ENCODE results near the gene HBEGF. TPM values are rescaled to one million over a fixed set of nuclear protein-coding genes. Genes with fewer than 3 reads are reported as not detected.

Gene HBEGF
- total RNA-seq, 1 experiment from 2014 or later = 1.8 TPM

- Histone ChIP-seq H3K27ac (ENCODE audit: low read length) (no peak overlapping the region), H2AFZ (ENCODE audit: low read length) (peak overlapping the region; percentile 40; the same call in 1 of the 2 replicates), H3K9me2 (replicated peaks; ENCODE audit: insufficient read depth, low read length) (no peaks in the 10 kb centered on the region), H3K4me3 (ENCODE audit: low read length) (peak overlapping the region; percentile 52; the same call in 1 of the 2 replicates), H3K79me2 (ENCODE audit: low read length) (no peaks in the 10 kb centered on the region), H3K9ac (ENCODE audit: low read length) (peak overlapping the region; percentile 49), H3K4me1 (ENCODE audit: low read length) (peaks cover 3% of the 10 kb centered on the region), H3K36me3 (ENCODE audit: insufficient read depth, low read length) (no peaks in the 10 kb centered on the region), H4K20me1 (ENCODE audit: insufficient read depth, low read depth, low read length) (no peaks in the 10 kb centered on the region), H3K4me2 (ENCODE audit: low read depth, low read length, poor library complexity, severe bottlenecking) (peak overlapping the region; percentile 65), H3K9me3 (ENCODE audit: low read length) (no peaks in the 10 kb centered on the region), H3K27me3 (ENCODE audit: low read length) (no peaks in the 10 kb centered on the region)
- no peak for DNase-seq
These were observed 17.4 kb upstream of the HBEGF start for GRCh38 chr5:140363631-140364471.

DNA sequence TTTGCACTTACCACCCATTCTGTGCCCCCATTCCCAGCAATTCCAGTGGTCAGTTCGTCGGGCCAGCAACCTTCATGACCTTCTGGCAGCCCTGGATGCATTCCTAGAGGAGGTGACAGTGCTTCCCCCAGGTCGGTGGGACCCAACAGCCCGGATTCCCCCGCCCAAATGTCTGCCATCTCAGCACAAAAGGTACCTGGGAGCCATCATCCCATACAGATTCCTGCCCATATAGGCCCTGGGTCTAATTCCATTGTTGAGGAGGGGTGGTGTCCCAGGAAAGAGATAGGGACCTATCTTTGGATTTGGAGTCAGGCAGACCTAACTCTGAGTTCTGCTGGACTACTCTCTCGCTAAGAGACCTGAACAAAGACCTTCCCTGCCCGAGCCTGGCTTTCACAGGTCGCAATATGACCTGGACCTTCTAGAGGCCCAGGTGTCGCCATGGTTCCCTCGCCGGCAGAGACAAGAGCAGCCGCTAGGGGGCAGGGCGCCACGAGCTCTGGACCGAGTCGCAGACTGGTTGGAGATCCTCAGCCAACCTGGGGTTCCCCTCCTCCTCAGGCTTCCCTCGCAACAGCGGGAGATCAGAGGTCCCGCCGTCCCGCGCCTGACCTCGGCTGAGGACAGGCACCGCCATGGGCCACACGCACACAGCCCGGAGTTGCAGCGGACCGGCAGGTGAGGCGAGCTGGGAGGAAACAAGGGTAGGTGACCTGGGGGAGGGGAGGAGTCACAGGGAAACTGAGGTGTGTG lies 16.6 kb upstream of the HBEGF start:
- H3K9me3 ChIP-seq (ENCODE audit: low read length) = no peaks in the 10 kb centered on the region
- H3K4me1 ChIP-seq (ENCODE audit: low read length) = peaks cover 3% of the 10 kb centered on the region
- H2AFZ ChIP-seq (ENCODE audit: low read length) = peak overlapping the region; percentile 40; the same call in 1 of the 2 replicates
- H3K4me2 ChIP-seq (ENCODE audit: low read depth, low read length, poor library complexity, severe bottlenecking) = peak overlapping the region; percentile 65
- DNase-seq = peak; percentile 92
- H3K4me3 ChIP-seq (ENCODE audit: low read length) = peak overlapping the region; percentile 52; the same call in 1 of the 2 replicates
- no peaks in the 10 kb centered on the region for H3K79me2 ChIP-seq (ENCODE audit: low read length)
- H4K20me1 ChIP-seq (ENCODE audit: insufficient read depth, low read depth, low read length) = no peaks in the 10 kb centered on the region
- peak overlapping the region; percentile 49 for H3K9ac ChIP-seq (ENCODE audit: low read length)
- no peak overlapping the region for H3K27ac ChIP-seq (ENCODE audit: low read length)
- H3K9me2 ChIP-seq (replicated peaks; ENCODE audit: insufficient read depth, low read length) = no peaks in the 10 kb centered on the region
- H3K27me3 ChIP-seq (ENCODE audit: low read length) = no peaks in the 10 kb centered on the region
- no peaks in the 10 kb centered on the region for H3K36me3 ChIP-seq (ENCODE audit: insufficient read depth, low read length)

GRCh38 chr5:140362311-140362710 lies 15.9 kb upstream of the HBEGF start:
- H3K9ac ChIP-seq (ENCODE audit: low read length) = no peak overlapping the region
- no peaks in the 10 kb centered on the region for H3K9me3 ChIP-seq (ENCODE audit: low read length)
- H3K4me3 ChIP-seq (ENCODE audit: low read length) = no peak overlapping the region
- DNase-seq = no peak
- no peaks in the 10 kb centered on the region for H3K27me3 ChIP-seq (ENCODE audit: low read length)
- no peaks in the 10 kb centered on the region for H3K79me2 ChIP-seq (ENCODE audit: low read length)
- no peaks in the 10 kb centered on the region for H4K20me1 ChIP-seq (ENCODE audit: insufficient read depth, low read depth, low read length)
- H3K36me3 ChIP-seq (ENCODE audit: insufficient read depth, low read length) = no peaks in the 10 kb centered on the region
- H3K4me1 ChIP-seq (ENCODE audit: low read length) = peaks cover 6% of the 10 kb centered on the region
- no peak overlapping the region for H3K27ac ChIP-seq (ENCODE audit: low read length)
- H2AFZ ChIP-seq (ENCODE audit: low read length) = no peak overlapping the region
- no peaks in the 10 kb centered on the region for H3K9me2 ChIP-seq (replicated peaks; ENCODE audit: insufficient read depth, low read length)
- H3K4me2 ChIP-seq (ENCODE audit: low read depth, low read length, poor library complexity, severe bottlenecking) = no peak overlapping the region

GRCh38 chr5:140361901-140362300 lies 15.5 kb upstream of the HBEGF start:
- Histone ChIP-seq H4K20me1 (ENCODE audit: insufficient read depth, low read depth, low read length) (no peaks in the 10 kb centered on the region), H3K4me3 (ENCODE audit: low read length) (no peak overlapping the region), H3K9me2 (replicated peaks; ENCODE audit: insufficient read depth, low read length) (no peaks in the 10 kb centered on the region), H3K4me2 (ENCODE audit: low read depth, low read length, poor library complexity, severe bottlenecking) (no peak overlapping the region), H2AFZ (ENCODE audit: low read length) (no peak overlapping the region), H3K4me1 (ENCODE audit: low read length) (peaks cover 6% of the 10 kb centered on the region), H3K36me3 (ENCODE audit: insufficient read depth, low read length) (no peaks in the 10 kb centered on the region), H3K27me3 (ENCODE audit: low read length) (no peaks in the 10 kb centered on the region), H3K79me2 (ENCODE audit: low read length) (no peaks in the 10 kb centered on the region), H3K27ac (ENCODE audit: low read length) (no peak overlapping the region), H3K9ac (ENCODE audit: low read length) (no peak overlapping the region), H3K9me3 (ENCODE audit: low read length) (no peaks in the 10 kb centered on the region)
- no peak for DNase-seq

DNA sequence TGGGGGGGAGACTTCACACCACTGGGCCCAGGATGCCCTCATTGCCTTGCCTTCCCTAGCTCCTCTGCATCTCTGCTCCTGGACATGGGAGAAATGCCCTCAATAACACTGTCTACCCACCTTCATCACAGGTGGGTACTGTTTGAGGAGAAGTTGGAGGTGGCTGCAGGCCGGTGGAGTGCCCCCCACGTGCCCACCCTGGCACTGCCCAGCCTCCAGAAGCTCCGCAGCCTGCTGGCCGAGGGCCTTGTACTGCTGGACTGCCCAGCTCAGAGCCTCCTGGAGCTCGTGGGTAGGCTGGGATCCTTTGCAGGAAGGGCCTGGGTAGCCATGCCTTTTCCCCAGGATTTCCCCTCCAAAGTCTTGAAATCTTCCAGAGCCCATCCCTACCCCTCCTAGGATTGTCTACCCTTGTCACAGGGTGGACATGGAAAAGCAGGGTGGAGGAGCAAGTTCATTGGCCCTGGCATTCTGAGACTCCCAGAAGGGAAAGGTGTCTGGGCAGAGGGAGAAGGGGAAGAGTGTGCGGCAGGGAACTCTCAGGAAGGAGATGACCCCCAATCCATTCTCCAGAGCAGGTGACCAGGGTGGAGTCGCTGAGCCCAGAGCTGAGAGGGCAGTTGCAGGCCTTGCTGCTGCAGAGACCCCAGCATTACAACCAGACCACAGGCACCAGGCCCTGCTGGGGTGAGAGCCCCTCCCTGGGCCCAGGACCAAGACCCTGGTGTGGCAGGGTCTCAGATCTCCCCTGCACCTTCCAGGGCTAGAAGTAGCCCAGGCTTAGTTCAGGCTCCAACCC lies 14.5 kb upstream of the HBEGF start:
- Histone ChIP-seq H3K79me2 (ENCODE audit: low read length) (no peaks in the 10 kb centered on the region), H3K9ac (ENCODE audit: low read length) (no peak overlapping the region), H3K9me3 (ENCODE audit: low read length) (no peaks in the 10 kb centered on the region), H3K4me2 (ENCODE audit: low read depth, low read length, poor library complexity, severe bottlenecking) (no peak overlapping the region), H3K4me1 (ENCODE audit: low read length) (peaks cover 6% of the 10 kb centered on the region), H3K27ac (ENCODE audit: low read length) (no peak overlapping the region), H2AFZ (ENCODE audit: low read length) (no peak overlapping the region), H3K9me2 (replicated peaks; ENCODE audit: insufficient read depth, low read length) (no peaks in the 10 kb centered on the region), H4K20me1 (ENCODE audit: insufficient read depth, low read depth, low read length) (no peaks in the 10 kb centered on the region), H3K4me3 (ENCODE audit: low read length) (no peak overlapping the region), H3K27me3 (ENCODE audit: low read length) (no peaks in the 10 kb centered on the region), H3K36me3 (ENCODE audit: insufficient read depth, low read length) (no peaks in the 10 kb centered on the region)
- DNase-seq = no peak

GRCh38 chr5:140360101-140360500 lies 13.7 kb upstream of the HBEGF start, which contains the start of gene SLC4A9:
TSS of gene SLC4A9 (plus strand) at chr5:140360194. CDS start at chr5:140360237, 43 bp downstream.
- H3K9ac ChIP-seq (ENCODE audit: low read length) = no peak within 1 kb of the TSS
- H3K4me2 ChIP-seq (ENCODE audit: low read depth, low read length, poor library complexity, severe bottlenecking) = no peak within 1 kb of the TSS
- DNase-seq = no peak
- peaks cover 6% of the 10 kb centered on the region for H3K4me1 ChIP-seq (ENCODE audit: low read length)
- no peaks in the 10 kb centered on the region for H3K9me2 ChIP-seq (replicated peaks; ENCODE audit: insufficient read depth, low read length)
- no peaks in the 10 kb centered on the region for H4K20me1 ChIP-seq (ENCODE audit: insufficient read depth, low read depth, low read length)
- H3K9me3 ChIP-seq (ENCODE audit: low read length) = no peaks in the 10 kb centered on the region
- no peak within 1 kb of the TSS for H2AFZ ChIP-seq (ENCODE audit: low read length)
- no peak within 1 kb of the TSS for H3K27ac ChIP-seq (ENCODE audit: low read length)
- H3K27me3 ChIP-seq (ENCODE audit: low read length) = no peaks in the 10 kb centered on the region
- H3K4me3 ChIP-seq (ENCODE audit: low read length) = no peak within 1 kb of the TSS
- H3K36me3 ChIP-seq (ENCODE audit: insufficient read depth, low read length) = no peaks in the 10 kb centered on the region
- H3K79me2 ChIP-seq (ENCODE audit: low read length) = no peaks in the 10 kb centered on the region

DNA sequence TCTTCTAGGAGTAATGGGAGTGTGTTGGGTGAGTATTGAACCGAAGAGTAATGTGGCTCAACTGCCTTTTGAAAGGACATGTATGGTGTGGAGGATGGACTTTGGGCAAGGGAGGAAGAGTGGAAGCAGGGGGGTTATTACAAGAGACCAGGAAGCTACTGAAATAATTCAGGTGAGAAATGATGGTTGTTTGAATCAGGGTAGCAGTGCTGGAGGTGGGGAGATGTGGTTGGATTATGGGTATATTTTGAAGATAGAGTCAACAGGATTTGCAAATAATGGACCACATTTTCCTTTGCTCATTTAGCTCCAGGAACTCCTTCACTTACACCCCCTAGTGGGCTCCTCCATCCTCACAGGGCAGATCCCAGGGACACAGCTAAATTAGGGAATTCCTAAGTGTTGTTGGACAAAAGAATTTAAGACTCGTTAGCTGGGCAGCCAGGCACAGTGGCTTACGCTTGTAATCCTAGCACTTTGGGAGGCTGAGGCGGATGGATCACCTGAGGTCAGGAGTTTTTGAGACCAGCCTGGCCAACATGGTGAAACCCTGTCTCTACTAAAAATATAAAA lies 12.4 kb upstream of the HBEGF start:
- Histone ChIP-seq H3K4me1 (ENCODE audit: low read length) (peaks cover 6% of the 10 kb centered on the region), H3K27ac (ENCODE audit: low read length) (no peak overlapping the region), H3K9ac (ENCODE audit: low read length) (no peak overlapping the region), H2AFZ (ENCODE audit: low read length) (no peak overlapping the region), H4K20me1 (ENCODE audit: insufficient read depth, low read depth, low read length) (no peaks in the 10 kb centered on the region), H3K36me3 (ENCODE audit: insufficient read depth, low read length) (no peaks in the 10 kb centered on the region), H3K9me3 (ENCODE audit: low read length) (no peaks in the 10 kb centered on the region), H3K4me3 (ENCODE audit: low read length) (no peak overlapping the region), H3K27me3 (ENCODE audit: low read length) (no peaks in the 10 kb centered on the region), H3K9me2 (replicated peaks; ENCODE audit: insufficient read depth, low read length) (no peaks in the 10 kb centered on the region), H3K4me2 (ENCODE audit: low read depth, low read length, poor library complexity, severe bottlenecking) (no peak overlapping the region), H3K79me2 (ENCODE audit: low read length) (no peaks in the 10 kb centered on the region)
- no peak for DNase-seq

Measured in Karpas-422 (cell line).